Right lobe of liver (tissue), 6 donors: Measurements from ENCODE around the gene DHCR24. TPM values are rescaled to one million over a fixed set of nuclear protein-coding genes. Genes with fewer than 3 reads are reported as not detected.

Experiments
- ATAC-seq, 4 donors: fragments of 200-7000 bp; cut with Tn5 transposase; one replicate each; pipeline ENCODE4 v1.9.1; 2020; ENCODE audit warnings: mild to moderate bottlenecking in 4 of 4, moderate library complexity in 4 of 4
- DNase-seq, 3 donors: peaks; one replicate each; pipeline ENCODE4 v3.0.0-alpha.2; 2020
- H3K27ac ChIP-seq, 3 donors: fragments of 200-600 bp; one replicate each; pipeline ENCODE4 v1.8.0; 2022
- H3K27me3 ChIP-seq, 2 donors: fragments of 200-600 bp; one replicate each; pipeline ENCODE4 v1.8.0; 2022
- H3K36me3 ChIP-seq, 4 donors: fragments of 200-600 bp; sonication (generic) in 1 of 4; one replicate each; pipeline versions ENCODE4 v1.5.1 to v1.8.0; 2017 to 2022; ENCODE audit warnings: control low read depth in 1 of 4
- H3K4me1 ChIP-seq, 4 donors: fragments of 200-600 bp; sonication (generic) in 1 of 4; one replicate each; pipeline versions ENCODE4 v1.5.1 to v1.8.0; 2017 to 2022; ENCODE audit warnings: control low read depth in 1 of 4
- H3K4me3 ChIP-seq, 3 donors: fragments of 200-600 bp; one replicate each; pipeline ENCODE4 v1.8.0; 2022
- H3K9me3 ChIP-seq, 4 donors: fragments of 200-600 bp; sonication (generic) in 1 of 4; one replicate each; pipeline versions ENCODE4 v1.5.1 to v1.8.0; 2017 to 2022; ENCODE audit warnings: control low read depth in 1 of 4
- CTCF ChIP-seq, 4 donors: fragments of 200-600 bp in 3 of 4; fragments of 450-650 bp in 1 of 4; IDR thresholded peaks; one replicate each; pipeline versions ENCODE4 v1.5.1 to v1.8.0; 2016 to 2022; ENCODE audit warnings: antibody characterized with exemption in 4 of 4, mild to moderate bottlenecking in 2 of 4
- POLR2A ChIP-seq: fragments of 450-650 bp; IDR thresholded peaks from one replicate; pipeline ENCODE4 v1.6.1; 2017; ENCODE audit warnings: antibody characterized with exemption, mild to moderate bottlenecking
- WGBS: methylation state at CpG from one replicate; pipeline ENCODE4 v1.1.6; 2018; ENCODE audit warnings: low coverage, low lambda C conversion rate; ENCODE audit not compliant: insufficient coverage; ENCODE audit errors: missing lambda C conversion rate; 5-methylcytosine and 5-hydroxymethylcytosine counted together
- intact Hi-C, 2 donors: fragments of 100-400 bp; cut with DNase I; formaldehyde crosslinking; loops; one replicate each; pipeline versions ENCODE4 v1.11.2 to v1.14.1; 2022
- total RNA-seq, 6 experiments: library from RNA; depleted of rRNA in 2 of 6; stranded (reverse); fragments of >200 nt in 2 of 6; fragmentation: NEBNext Ultra II Directional in 3 of 6; extraction: Animal tissue kit (Norgen Biotek cat#: 25700) in 3 of 6; gene quantifications; one replicate each; pipeline versions ENCODE4 v1.1.0 to v1.2.4, GENCODE V29; 2016 to 2023
- donor health status: DM: no; HTN: yes; CAD: no.
- donor health status: DM: no; HTN: no; CAD: no.
- donor health status: DM: no; HTN: no; CAD: no.
- donor health status: DM: no; HTN: yes; CAD: no.
- donor health status: DM: no; HTN: yes; CAD: no.

Gene DHCR24
- total RNA-seq, 6 experiments from 2014 or later, result 319 to 1,976 (median 596) TPM

DNA sequence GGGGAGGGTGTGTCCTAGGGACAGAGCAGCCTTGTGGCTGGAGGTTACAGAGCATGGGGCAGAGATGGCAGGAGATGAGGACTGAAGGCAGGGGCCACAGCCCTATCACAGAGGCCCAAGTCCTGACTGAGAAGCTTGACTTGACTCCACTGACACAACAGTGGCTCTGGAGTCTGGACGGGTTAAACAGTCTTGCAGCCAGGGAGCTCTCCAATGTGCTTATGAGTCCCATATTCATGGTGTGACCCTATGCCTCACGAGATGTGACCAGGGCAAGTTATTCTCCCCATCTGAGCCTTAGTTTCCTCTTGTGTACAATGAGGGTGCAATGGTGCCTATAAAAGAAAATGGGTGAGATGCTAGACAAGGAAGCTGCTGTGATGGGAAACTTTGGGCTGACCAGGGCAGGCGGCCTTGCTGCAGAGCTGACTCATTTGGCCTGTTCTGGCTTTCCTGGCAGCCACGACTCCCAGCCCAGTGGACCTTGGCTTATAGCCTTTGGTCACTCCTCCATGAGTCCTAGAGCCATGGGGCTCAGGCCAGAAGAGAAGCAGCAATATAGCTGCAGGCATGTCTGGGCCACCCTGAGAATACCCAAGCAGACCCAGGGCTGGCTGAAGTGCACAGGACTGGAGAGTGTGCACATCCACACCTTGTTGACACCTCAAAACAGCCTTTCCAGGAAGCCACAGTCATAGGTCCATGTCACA, 83.1 kb downstream of the DHCR24 start:
- DNase-seq, result peak; percentile 80 to 84 (median 83)
- TF ChIP-seq POLR2A (no peak), CTCF (IDR thresholded peaks at IDR 0.05) (no peak)
- 29% methylated on average over 1 of the region's 4 CpGs for WGBS
- Histone ChIP-seq H3K27ac (peak overlapping the region in 2 of 3 donors; percentile 27 to 77), H3K9me3 (no peaks in the 10 kb centered on the region), H3K4me1 (peaks cover 0 to 61% (median 17%) of the 10 kb centered on the region in 4 donors), H3K27me3 (no peaks in the 10 kb centered on the region), H3K36me3 (no peaks in the 10 kb centered on the region), H3K4me3 (no peak overlapping the region)
- intact Hi-C loops, result loop anchor here in 1 of 2 donors (10.0 kb wide), 1 partner anchor 309 kb away; no protein-coding TSS in a partner anchor
- ATAC-seq, result peak; percentile 60 to 72 (median 67)

- WGBS, result 0% methylated on average over 21 of the region's 58 CpGs
- peak; percentile 59 to 77 (median 72) for ATAC-seq
- TF ChIP-seq POLR2A (peak; percentile 45), CTCF (IDR thresholded peaks at IDR 0.05) (peak; percentile 41 to 61 (median 52))
- Histone ChIP-seq H3K4me1 (peaks cover 0 to 62% (median 15%) of the 10 kb centered on the region in 4 donors), H3K27me3 (no peaks in the 10 kb centered on the region), H3K4me3 (peak within 1 kb of the TSS; percentile 66 to 74 (median 66)), H3K36me3 (no peaks in the 10 kb centered on the region), H3K27ac (peak within 1 kb of the TSS; percentile 33 to 59 (median 54)), H3K9me3 (no peaks in the 10 kb centered on the region)
- intact Hi-C loops, result loop anchor here in 1 of 2 donors (10.0 kb wide), 1 partner anchor 306 kb away; no protein-coding TSS in a partner anchor
- DNase-seq, result peak; percentile 78 to 82 (median 79)
Measured at GRCh38 chr1:54800899-54801759, 85.9 kb downstream of the DHCR24 start, which contains the start of gene TTC22. Gene TTC22 (minus strand): TSS chr1:54801323. CDS start chr1:54801163, 160 bp downstream.

- H3K4me1 ChIP-seq, result peaks cover 0 to 60% (median 15%) of the 10 kb centered on the region in 4 donors
- H3K9me3 ChIP-seq, result no peaks in the 10 kb centered on the region
- TF ChIP-seq POLR2A (no peak), CTCF (IDR thresholded peaks at IDR 0.05) (no peak)
- peak in 2 of 4 donors; percentile 1 to 19 for ATAC-seq
- intact Hi-C loops, result loop anchor here in 1 of 2 donors (10.0 kb wide), 1 partner anchor 305 kb away; no protein-coding TSS in a partner anchor
- 46% methylated on average over 6 of the region's 39 CpGs for WGBS
- H3K27ac ChIP-seq, result peak overlapping the region in 1 of 3 donors; percentile 59
- peak overlapping the region; percentile 66 to 74 (median 66) for H3K4me3 ChIP-seq
- H3K36me3 ChIP-seq, result no peaks in the 10 kb centered on the region
- DNase-seq, result peak in 2 of 3 donors; percentile 51 to 65
- no peaks in the 10 kb centered on the region for H3K27me3 ChIP-seq
Measured at GRCh38 chr1:54800041-54800898, 86.7 kb downstream of the DHCR24 start.

Other genes with a start within 250 kb of the DHCR24 start
- 1 to 10 TPM in 3 of 6 experiments, under 1 TPM in 3; 0.37 to 3.1 (median 1.2) TPM for gene MROH7, start 245.4 kb downstream of the DHCR24 start, total RNA-seq
- gene TTC4, start 171.3 kb downstream of the DHCR24 start, total RNA-seq, result 10 to 100 TPM in 3 of 6 experiments, 1 to 10 TPM in 3; 8.1 to 19.2 (median 10.0) TPM
- gene PARS2, start 122.7 kb downstream of the DHCR24 start, total RNA-seq, result 1 to 10 TPM; 3.2 to 5.4 (median 4.0) TPM
- gene TTC22, start 85.9 kb downstream of the DHCR24 start, total RNA-seq, result 1 to 10 TPM; 2.7 to 8.9 (median 4.7) TPM
- gene TMEM61, start 93.4 kb upstream of the DHCR24 start, total RNA-seq, result under 1 TPM in 2 of 6 experiments, not detected in 4; 0.20 to 0.31 TPM
- gene BSND, start 111.7 kb upstream of the DHCR24 start, total RNA-seq, result not detected
- 10 to 100 TPM; 16.4 to 41.4 (median 31.3) TPM for gene PCSK9, start 152.4 kb upstream of the DHCR24 start, total RNA-seq